ENCODE results near the gene NR2F1-AS1.

NR2F1-AS1 gene

GRCh38 chr5:93596676-93597490 lies 15.9 kb upstream of the NR2F1-AS1 start:
- ATAC-seq, result no peak
- TF ChIP-seq PATZ1 (CRISPR knock-in tag; IDR thresholded peaks at IDR 0.05; ENCODE audit: borderline replicate concordance) (no peak), SNAI2 (CRISPR knock-in tag; IDR thresholded peaks at IDR 0.05) (no peak)

DNA sequence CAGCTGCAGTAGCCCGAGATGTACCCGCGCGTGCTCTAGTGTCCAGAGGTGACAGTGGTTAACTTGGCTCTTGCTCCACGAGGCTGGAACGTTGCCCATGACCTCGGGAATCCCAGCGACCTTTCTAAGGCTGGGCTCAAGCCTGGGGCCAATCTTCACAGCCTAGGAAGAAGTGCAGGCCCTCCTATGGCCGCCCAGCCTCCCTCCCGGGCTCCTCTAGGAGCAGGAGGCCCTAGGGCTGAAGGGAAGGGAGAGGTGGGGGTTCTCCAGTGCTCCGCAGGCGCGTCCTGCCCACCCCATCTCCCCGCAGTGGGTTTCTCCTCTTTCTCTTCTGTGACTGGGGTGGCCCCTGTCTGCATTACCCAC lies 15.3 kb upstream of the NR2F1-AS1 start:
- TF ChIP-seq SNAI2 (CRISPR knock-in tag; IDR thresholded peaks at IDR 0.05), result no peak
- no peak for TF ChIP-seq ESRRG (CRISPR knock-in tag; IDR thresholded peaks at IDR 0.05)
- TF ChIP-seq OSR1 (CRISPR knock-in tag; IDR thresholded peaks at IDR 0.05), result no peak
- TF ChIP-seq ZFP30 (CRISPR knock-in tag; IDR thresholded peaks at IDR 0.05), result no peak
- no peak for TF ChIP-seq PPARA (CRISPR knock-in tag; IDR thresholded peaks at IDR 0.05; ENCODE audit: borderline replicate concordance)
- no peak for TF ChIP-seq ARNTL (CRISPR knock-in tag; IDR thresholded peaks at IDR 0.05; ENCODE audit: borderline replicate concordance, low read depth)
- no peak for TF ChIP-seq GLIS3 (CRISPR knock-in tag; IDR thresholded peaks at IDR 0.05)
- TF ChIP-seq ZC3H10 (CRISPR knock-in tag; IDR thresholded peaks at IDR 0.05), result no peak
- TF ChIP-seq ZNF70 (CRISPR knock-in tag; IDR thresholded peaks at IDR 0.05), result no peak
- no peak for TF ChIP-seq TSHZ2 (CRISPR knock-in tag; IDR thresholded peaks at IDR 0.05)
- ATAC-seq, result no peak

GRCh38 chr5:93595420-93596147 lies 14.6 kb upstream of the NR2F1-AS1 start:
- no peak for TF ChIP-seq GLIS3 (CRISPR knock-in tag; IDR thresholded peaks at IDR 0.05)
- no peak for TF ChIP-seq ZFP30 (CRISPR knock-in tag; IDR thresholded peaks at IDR 0.05)
- no peak for TF ChIP-seq RARB (CRISPR knock-in tag; IDR thresholded peaks at IDR 0.05)
- no peak for TF ChIP-seq TSHZ2 (CRISPR knock-in tag; IDR thresholded peaks at IDR 0.05)
- no peak for TF ChIP-seq ZNF70 (CRISPR knock-in tag; IDR thresholded peaks at IDR 0.05)
- TF ChIP-seq, protein P1, sequence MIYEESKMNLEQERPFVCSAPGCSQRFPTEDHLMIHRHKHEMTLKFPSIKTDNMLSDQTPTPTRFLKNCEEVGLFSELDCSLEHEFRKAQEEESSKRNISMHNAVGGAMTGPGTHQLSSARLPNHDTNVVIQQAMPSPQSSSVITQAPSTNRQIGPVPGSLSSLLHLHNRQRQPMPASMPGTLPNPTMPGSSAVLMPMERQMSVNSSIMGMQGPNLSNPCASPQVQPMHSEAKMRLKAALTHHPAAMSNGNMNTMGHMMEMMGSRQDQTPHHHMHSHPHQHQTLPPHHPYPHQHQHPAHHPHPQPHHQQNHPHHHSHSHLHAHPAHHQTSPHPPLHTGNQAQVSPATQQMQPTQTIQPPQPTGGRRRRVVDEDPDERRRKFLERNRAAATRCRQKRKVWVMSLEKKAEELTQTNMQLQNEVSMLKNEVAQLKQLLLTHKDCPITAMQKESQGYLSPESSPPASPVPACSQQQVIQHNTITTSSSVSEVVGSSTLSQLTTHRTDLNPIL (CRISPR knock-in tag; IDR thresholded peaks at IDR 0.05; ENCODE audit: low read depth), result no peak
- no peak for TF ChIP-seq TCF4 (CRISPR knock-in tag; IDR thresholded peaks at IDR 0.05; ENCODE audit: borderline replicate concordance)
- no peak for TF ChIP-seq ARNTL (CRISPR knock-in tag; IDR thresholded peaks at IDR 0.05; ENCODE audit: borderline replicate concordance, low read depth)
- no peak for TF ChIP-seq ISL1 (CRISPR knock-in tag; IDR thresholded peaks at IDR 0.05)
- TF ChIP-seq TOX (CRISPR knock-in tag; IDR thresholded peaks at IDR 0.05; ENCODE audit: borderline replicate concordance), result no peak
- TF ChIP-seq, protein P2, sequence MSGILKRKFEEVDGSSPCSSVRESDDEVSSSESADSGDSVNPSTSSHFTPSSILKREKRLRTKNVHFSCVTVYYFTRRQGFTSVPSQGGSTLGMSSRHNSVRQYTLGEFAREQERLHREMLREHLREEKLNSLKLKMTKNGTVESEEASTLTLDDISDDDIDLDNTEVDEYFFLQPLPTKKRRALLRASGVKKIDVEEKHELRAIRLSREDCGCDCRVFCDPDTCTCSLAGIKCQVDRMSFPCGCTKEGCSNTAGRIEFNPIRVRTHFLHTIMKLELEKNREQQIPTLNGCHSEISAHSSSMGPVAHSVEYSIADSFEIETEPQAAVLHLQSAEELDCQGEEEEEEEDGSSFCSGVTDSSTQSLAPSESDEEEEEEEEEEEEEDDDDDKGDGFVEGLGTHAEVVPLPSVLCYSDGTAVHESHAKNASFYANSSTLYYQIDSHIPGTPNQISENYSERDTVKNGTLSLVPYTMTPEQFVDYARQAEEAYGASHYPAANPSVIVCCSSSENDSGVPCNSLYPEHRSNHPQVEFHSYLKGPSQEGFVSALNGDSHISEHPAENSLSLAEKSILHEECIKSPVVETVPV (CRISPR knock-in tag; IDR thresholded peaks at IDR 0.05), result no peak
- ATAC-seq, result no peak
